K562 (cell line): ENCODE measurements around the gene PPM1N. TPM values are rescaled to one million over a fixed set of nuclear protein-coding genes. Genes with fewer than 3 reads are reported as not detected.

ENCODE experiments used
- ATAC-seq: fragments of 200-7000 bp; cut with Tn5 transposase; 3 replicates; pipeline ENCODE4 v1.9.1; 2020; ENCODE audit warnings: moderate library complexity
- BruUV-seq: library from RNA; stranded (reverse); fragments of 400-500 nt; replicated peaks from 2 replicates; lab custom pipeline; 2021; lab: Mats Ljungman, UMichigan
- CTCF ChIA-PET: fragments of 300-600 bp; formaldehyde crosslinking; extraction: SDS; loops from one replicate; lab custom pipeline; 2021; ENCODE audit warnings: low intra/inter-chr PET ratio; lab: Yijun Ruan, JAX
- POLR2A ChIA-PET: fragments of 300-600, 350-650 bp; sonication (Branson Sonifier 250); formaldehyde crosslinking; extraction: SDS; loops from one replicate; lab custom pipeline; 2021; ENCODE audit warnings: antibody characterized with exemption, inconsistent platforms; lab: Yijun Ruan, JAX
- DNase-seq, 4 experiments: peaks; one replicate each; pipeline versions ENCODE4 v3.0.0 to v3.0.0-alpha.2; 2011 to 2018; ENCODE audit warnings: low spot score in 3 of 4, mixed read lengths in 3 of 4; ENCODE audit errors: extremely low read depth in 1 of 4
- FAIRE-seq: peaks from 2 replicates; lab custom pipeline; 2011; peaks lifted over from hg19 to GRCh38; lab: Jason Lieb, UNC
- H2AFZ ChIP-seq: 2 replicates; pipeline ENCODE4 v1.6.0; 2011; ENCODE audit warnings: low read depth, low read length, control low read depth, inconsistent platforms
- H3K27ac ChIP-seq: fragments of 200-600 bp; 3 replicates; pipeline ENCODE4 v1.8.0; 2011; ENCODE audit warnings: low read depth, mild to moderate bottlenecking, control low read depth, inconsistent platforms, low read length, moderate library complexity, mixed read lengths; ENCODE audit errors: extremely low read depth
- H3K27me3 ChIP-seq, 2 experiments: fragments of 300-600 bp in 1 of 2; 2 replicates in 1 of 2; 3 replicates in 1 of 2; pipeline versions ENCODE4 v1.6.0 to v1.8.0; 2011; ENCODE audit warnings: inconsistent platforms in 2 of 2, low read length in 2 of 2, mild to moderate bottlenecking in 1 of 2, mixed read lengths in 1 of 2, moderate library complexity in 1 of 2; ENCODE audit not compliant: control insufficient read depth in 2 of 2, insufficient read depth in 2 of 2
- H3K36me3 ChIP-seq: fragments of 300-600 bp; 3 replicates; pipeline ENCODE4 v1.8.0; 2011; ENCODE audit warnings: mild to moderate bottlenecking, low read length, inconsistent platforms; ENCODE audit not compliant: control insufficient read depth, insufficient read depth
- H3K4me1 ChIP-seq, 2 experiments: fragments of 200-600 bp in 1 of 2; replicated peaks in 1 of 2; 2 replicates in 1 of 2; 3 replicates in 1 of 2; pipeline versions ENCODE4 v1.5.1 to v1.8.0; 2011; ENCODE audit warnings: inconsistent platforms in 2 of 2, low read length in 2 of 2, mild to moderate bottlenecking in 1 of 2, mixed read lengths in 1 of 2, moderate library complexity in 1 of 2; ENCODE audit not compliant: control insufficient read depth in 2 of 2, insufficient read depth in 2 of 2
- H3K4me2 ChIP-seq: 2 replicates; pipeline ENCODE4 v1.6.1; 2011; ENCODE audit warnings: low read length, control low read depth, inconsistent platforms, mixed read lengths; ENCODE audit not compliant: insufficient read depth
- H3K4me3 ChIP-seq: fragments of 200-600 bp; sonication (generic), shearing (Covaris generic); 2 replicates; pipeline ENCODE4 v1.5.1; 2016; ENCODE audit warnings: control low read depth, inconsistent platforms
- H3K79me2 ChIP-seq: fragments of 200-600 bp; 3 replicates; pipeline ENCODE4 v1.8.0; 2011; ENCODE audit warnings: low read length, inconsistent platforms; ENCODE audit not compliant: control insufficient read depth, insufficient read depth
- H3K9ac ChIP-seq, 2 experiments: 2 replicates each; pipeline versions ENCODE4 v1.6.0 to v1.6.1; 2011; ENCODE audit warnings: low read depth in 2 of 2, low read length in 2 of 2, control low read depth in 1 of 2, inconsistent platforms in 1 of 2, mild to moderate bottlenecking in 1 of 2, mixed read lengths in 1 of 2; ENCODE audit not compliant: insufficient read depth in 1 of 2
- H3K9me1 ChIP-seq: one replicate; pipeline ENCODE4 v1.6.0; 2011; ENCODE audit warnings: inconsistent platforms, mild to moderate bottlenecking, low read length, moderate library complexity; ENCODE audit not compliant: control insufficient read depth, insufficient read depth
- H3K9me3 ChIP-seq: replicated peaks from 2 replicates; pipeline ENCODE4 v1.5.1; 2011; ENCODE audit warnings: low read depth, low read length, inconsistent platforms; ENCODE audit not compliant: control insufficient read depth, insufficient read depth
- H4K20me1 ChIP-seq: replicated peaks from 2 replicates; pipeline ENCODE4 v1.6.1; 2011; ENCODE audit warnings: low read length, inconsistent platforms, mixed read lengths; ENCODE audit not compliant: control insufficient read depth, insufficient read depth
- BRCA1 ChIP-seq, 2 experiments: fragments of 450-650 bp in 1 of 2; sonication (generic) in 1 of 2; formaldehyde crosslinking in 1 of 2; IDR thresholded peaks; 2 replicates each; pipeline versions ENCODE4 v1.5.0 to v1.6.1; 2017 to 2020; ENCODE audit warnings: mild to moderate bottlenecking in 1 of 2, missing genetic modification reagents in 1 of 2
- ERF ChIP-seq: fragments of 450-650 bp; formaldehyde crosslinking; IDR thresholded peaks from 2 replicates; pipeline ENCODE4 v1.4.0; 2020; ENCODE audit warnings: mild to moderate bottlenecking, mixed read lengths
- HDGF ChIP-seq: fragments of 450-650 bp; IDR thresholded peaks from 2 replicates; pipeline ENCODE4 v1.6.1; 2016
- POLR2AphosphoS2 ChIP-seq: IDR thresholded peaks from 2 replicates; pipeline ENCODE4 v1.6.1; 2012; ENCODE audit warnings: low read length, improper control_type of control experiment
- POLR2G ChIP-seq: fragments of 200-400 bp; formaldehyde crosslinking; IDR thresholded peaks from 2 replicates; pipeline ENCODE4 v1.6.1; 2017; ENCODE audit warnings: low read depth, mild to moderate bottlenecking, antibody characterized with exemption, low read length, moderate library complexity
- RBFOX2 ChIP-seq: fragments of 200-400 bp; formaldehyde crosslinking; IDR thresholded peaks from 2 replicates; pipeline ENCODE4 v1.6.1; 2017; ENCODE audit warnings: low read depth, mild to moderate bottlenecking, low read length, moderate library complexity
- ZFP91 ChIP-seq: sonication (generic); formaldehyde crosslinking; IDR thresholded peaks from 2 replicates; pipeline ENCODE4 v1.8.0; 2022; ENCODE audit warnings: mild to moderate bottlenecking, missing genetic modification reagents
- WGBS: fragments of 100-300 bp; shearing (Covaris generic); methylation state at CpG from one replicate; pipeline ENCODE4 v1.1.6; 2016; ENCODE audit warnings: low coverage, mixed read lengths; ENCODE audit not compliant: insufficient coverage; ENCODE audit errors: missing lambda C conversion rate; 5-methylcytosine and 5-hydroxymethylcytosine counted together
- in situ Hi-C: fragments of 300-500 bp; cut with MboI; formaldehyde crosslinking; loops from 4 replicates; pipeline ENCODE4 v1.15.0; 2018; ENCODE audit warnings: inconsistent platforms, mixed read lengths
- intact Hi-C: fragments of 100-400 bp; cut with micrococcal nuclease; formaldehyde crosslinking; loops from 2 replicates; pipeline ENCODE4 v1.14.2; 2022
- polyA plus RNA-seq, 8 experiments: library from polyadenylated mRNA; depleted of rRNA in 4 of 8; stranded (reverse) in 5 of 8; unstranded in 3 of 8; fragments of >200 nt; fragmentation: Nextera tagmentation in 2 of 8; fragmentation: Illumina TruSeq in 1 of 8; extraction: Ambion mirVana in 2 of 8; extraction: Trizol in 1 of 8; gene quantifications; 2 replicates each; pipeline versions ENCODE4 v1.2.1 to v1.2.3, GENCODE V29; 2011 to 2014; ENCODE audit warnings: inconsistent platforms in 1 of 8, missing spikeins in 1 of 8
- total RNA-seq, 7 experiments: library from RNA; depleted of rRNA in 6 of 7; stranded (reverse); fragments of >200 nt in 6 of 7; fragmentation: Illumina TruSeq in 2 of 7; extraction: Trizol in 2 of 7; gene quantifications; 2 replicates each; pipeline versions ENCODE4 v1.2.1 to v1.2.3, GENCODE V29; 2011 to 2021; ENCODE audit warnings: low replicate concordance in 1 of 7
- TF ChIP-seq, protein P1 (sequence below): fragments of 450-650 bp; formaldehyde crosslinking; IDR thresholded peaks from 2 replicates; pipeline ENCODE4 v1.4.0; 2020; ENCODE audit warnings: mild to moderate bottlenecking, moderate library complexity
- TF ChIP-seq, protein P2 (sequence below), 2 experiments: fragments of 150-350 bp in 1 of 2; IDR thresholded peaks; 2 replicates each; pipeline ENCODE4 v1.6.1; 2012 to 2016; ENCODE audit warnings: low read depth in 2 of 2, low read length in 2 of 2, mild to moderate bottlenecking in 1 of 2, moderate library complexity in 1 of 2

The PPM1N gene
- total and polyA plus RNA-seq, 9 of the 15 experiments (the other 6 are each of a cell fraction or from before 2014, with no cell fraction given), result 4.5 to 15.6 (median 8.7) TPM

GRCh38 chr19:45517641-45518468, 19.6 kb downstream of the PPM1N start:
- in situ Hi-C loops, result no loop called here
- DNase-seq, result peak in 1 of 4 experiments; percentile 19
- H3K4me1 ChIP-seq, result peaks cover 31 to 54% of the 10 kb centered on the region in 2 experiments
- TF ChIP-seq, protein P1, sequence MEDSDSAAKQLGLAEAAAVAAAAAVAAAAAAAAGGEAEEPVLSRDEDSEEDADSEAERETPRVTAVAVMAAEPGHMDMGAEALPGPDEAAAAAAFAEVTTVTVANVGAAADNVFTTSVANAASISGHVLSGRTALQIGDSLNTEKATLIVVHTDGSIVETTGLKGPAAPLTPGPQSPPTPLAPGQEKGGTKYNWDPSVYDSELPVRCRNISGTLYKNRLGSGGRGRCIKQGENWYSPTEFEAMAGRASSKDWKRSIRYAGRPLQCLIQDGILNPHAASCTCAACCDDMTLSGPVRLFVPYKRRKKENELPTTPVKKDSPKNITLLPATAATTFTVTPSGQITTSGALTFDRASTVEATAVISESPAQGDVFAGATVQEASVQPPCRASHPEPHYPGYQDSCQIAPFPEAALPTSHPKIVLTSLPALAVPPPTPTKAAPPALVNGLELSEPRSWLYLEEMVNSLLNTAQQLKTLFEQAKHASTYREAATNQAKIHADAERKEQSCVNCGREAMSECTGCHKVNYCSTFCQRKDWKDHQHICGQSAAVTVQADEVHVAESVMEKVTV (CRISPR knock-in tag), result no peak
- TF ChIP-seq, protein P2, sequence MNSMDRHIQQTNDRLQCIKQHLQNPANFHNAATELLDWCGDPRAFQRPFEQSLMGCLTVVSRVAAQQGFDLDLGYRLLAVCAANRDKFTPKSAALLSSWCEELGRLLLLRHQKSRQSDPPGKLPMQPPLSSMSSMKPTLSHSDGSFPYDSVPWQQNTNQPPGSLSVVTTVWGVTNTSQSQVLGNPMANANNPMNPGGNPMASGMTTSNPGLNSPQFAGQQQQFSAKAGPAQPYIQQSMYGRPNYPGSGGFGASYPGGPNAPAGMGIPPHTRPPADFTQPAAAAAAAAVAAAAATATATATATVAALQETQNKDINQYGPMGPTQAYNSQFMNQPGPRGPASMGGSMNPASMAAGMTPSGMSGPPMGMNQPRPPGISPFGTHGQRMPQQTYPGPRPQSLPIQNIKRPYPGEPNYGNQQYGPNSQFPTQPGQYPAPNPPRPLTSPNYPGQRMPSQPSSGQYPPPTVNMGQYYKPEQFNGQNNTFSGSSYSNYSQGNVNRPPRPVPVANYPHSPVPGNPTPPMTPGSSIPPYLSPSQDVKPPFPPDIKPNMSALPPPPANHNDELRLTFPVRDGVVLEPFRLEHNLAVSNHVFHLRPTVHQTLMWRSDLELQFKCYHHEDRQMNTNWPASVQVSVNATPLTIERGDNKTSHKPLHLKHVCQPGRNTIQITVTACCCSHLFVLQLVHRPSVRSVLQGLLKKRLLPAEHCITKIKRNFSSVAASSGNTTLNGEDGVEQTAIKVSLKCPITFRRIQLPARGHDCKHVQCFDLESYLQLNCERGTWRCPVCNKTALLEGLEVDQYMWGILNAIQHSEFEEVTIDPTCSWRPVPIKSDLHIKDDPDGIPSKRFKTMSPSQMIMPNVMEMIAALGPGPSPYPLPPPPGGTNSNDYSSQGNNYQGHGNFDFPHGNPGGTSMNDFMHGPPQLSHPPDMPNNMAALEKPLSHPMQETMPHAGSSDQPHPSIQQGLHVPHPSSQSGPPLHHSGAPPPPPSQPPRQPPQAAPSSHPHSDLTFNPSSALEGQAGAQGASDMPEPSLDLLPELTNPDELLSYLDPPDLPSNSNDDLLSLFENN (IDR thresholded peaks at IDR 0.05; ENCODE audit: low read depth in 2 of 2, low read length in 2 of 2), result no peak
- TF ChIP-seq RBFOX2 (peak; percentile 40; the same call in 1 of the 2 replicates), HDGF (no peak), POLR2G (peak; percentile 60; the same call in 1 of the 2 replicates), BRCA1 (IDR thresholded peaks at IDR 0.05) (no peak), BRCA1 (CRISPR knock-in tag; IDR thresholded peaks at IDR 0.05) (no peak), ERF (CRISPR knock-in tag) (no peak), ZFP91 (no peak), POLR2AphosphoS2 (peak; percentile 30; the same call in 1 of the 2 replicates)
- WGBS, result 93% methylated on average over 22 of the region's 50 CpGs
- peaks cover 46% of the 10 kb centered on the region for H3K79me2 ChIP-seq
- no peak overlapping the region for H3K4me3 ChIP-seq
- ChIA-PET POLR2A (interaction anchor here (0.6 kb wide), 1 partner anchor 1931 kb away, joined by 4 read pairs; no protein-coding TSS in a partner anchor), CTCF (no interaction called here)
- no peak overlapping the region; the same call in 2 of the 3 replicates for H3K27ac ChIP-seq
- no peaks in the 10 kb centered on the region for H3K9me1 ChIP-seq
- H3K9ac ChIP-seq, result no peak overlapping the region
- FAIRE-seq, result no peak
- no TSS peak for BruUV-seq
- intact Hi-C loops, result no loop called here
- H2AFZ ChIP-seq, result no peak overlapping the region
- peaks cover 5% of the 10 kb centered on the region for H4K20me1 ChIP-seq
- H3K9me3 ChIP-seq, result no peaks in the 10 kb centered on the region
- H3K4me2 ChIP-seq, result no peak overlapping the region
- peaks cover 95% of the 10 kb centered on the region for H3K36me3 ChIP-seq
- no peak for ATAC-seq
- H3K27me3 ChIP-seq, result no peaks in the 10 kb centered on the region
